ENCODE results near the gene MYO19.

Gene MYO19

GRCh38 chr17:36534840-36535668 lies at the start of gene MYO19, which contains the start of gene PIGW:
Gene MYO19, minus strand, starts transcription at chr17:36534868. Its CDS starts 2,330 bp downstream, at chr17:36532538.
Gene PIGW, plus strand, starts transcription at chr17:36534987. Its CDS starts 2,115 bp downstream, at chr17:36537102.
- DNase-seq (ENCODE audit: low spot score): peak; percentile 80

GRCh38 chr17:36583787-36584186 lies 49.1 kb upstream of the MYO19 start:
- no peak for DNase-seq (ENCODE audit: low spot score)

DNA sequence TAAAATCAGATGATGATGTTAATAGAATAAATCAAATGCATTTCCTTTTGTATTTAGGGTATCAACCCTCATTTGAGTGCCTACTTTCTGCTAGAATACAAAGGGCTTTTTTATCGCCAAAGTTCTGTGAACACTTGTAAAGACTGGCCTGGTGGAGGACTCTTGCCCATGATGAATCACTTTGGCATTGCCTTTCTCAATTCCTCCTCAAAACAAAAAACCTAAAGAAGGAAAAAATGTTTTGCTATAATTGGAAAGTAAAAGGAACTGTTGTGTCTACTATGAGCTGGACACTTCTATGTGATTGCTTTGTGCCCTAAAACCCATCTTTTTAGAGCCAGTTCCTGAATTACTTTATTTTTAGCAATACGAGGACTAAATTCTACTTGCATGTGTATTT lies 44.0 kb upstream of the MYO19 start:
- DNase-seq (ENCODE audit: low spot score): no peak

DNA sequence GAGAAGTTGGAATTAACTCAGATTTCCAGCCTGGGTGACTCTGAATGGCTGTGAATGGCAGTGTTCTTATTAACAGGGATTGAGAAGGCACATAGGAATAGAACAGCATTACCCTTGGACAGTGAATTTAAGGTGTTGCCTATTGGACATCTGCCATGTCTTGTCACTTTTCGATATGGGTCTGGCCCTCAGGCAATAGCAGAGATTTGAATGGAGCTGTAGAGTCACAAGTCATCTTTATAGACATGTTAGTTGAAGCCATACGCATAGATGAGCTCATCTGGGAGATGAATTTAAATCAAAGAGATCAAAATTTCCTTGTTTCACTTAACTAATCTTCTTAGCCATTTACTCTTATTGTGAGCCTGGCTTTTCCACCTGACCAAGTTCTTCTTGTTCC lies 42.1 kb upstream of the MYO19 start:
- no peak for DNase-seq (ENCODE audit: low spot score)

- no peak for DNase-seq (ENCODE audit: low spot score)
Measured at GRCh38 chr17:36575028-36575427, 40.4 kb upstream of the MYO19 start.

GRCh38 chr17:36566081-36566480 lies 31.4 kb upstream of the MYO19 start:
- no peak for DNase-seq (ENCODE audit: low spot score)

DNA sequence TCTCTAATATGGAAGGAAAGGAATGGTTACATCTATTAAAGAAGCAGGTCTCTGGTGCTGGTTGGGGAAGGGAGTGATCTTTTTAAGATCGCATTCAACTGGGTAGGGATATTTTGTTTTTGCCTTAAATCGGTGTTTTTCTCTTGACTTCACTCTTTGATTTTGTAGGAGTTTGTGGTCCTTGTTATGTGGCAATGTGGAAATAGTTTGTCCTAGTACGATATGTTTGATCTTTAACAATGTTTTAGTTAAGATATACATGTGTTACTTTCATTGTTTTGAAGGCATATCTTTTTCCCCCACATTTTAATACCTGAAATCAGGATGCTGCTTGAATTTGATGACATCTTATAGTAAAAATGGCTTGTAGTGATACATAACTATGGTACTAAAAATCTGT lies 18.8 kb upstream of the MYO19 start:
- DNase-seq (ENCODE audit: low spot score): no peak

- DNase-seq (ENCODE audit: low spot score): no peak
Measured at GRCh38 chr17:36550491-36551417, 16.1 kb upstream of the MYO19 start.

- no peak for DNase-seq (ENCODE audit: low spot score)
Measured at GRCh38 chr17:36547776-36548175, 13.1 kb upstream of the MYO19 start.

- no peak for DNase-seq (ENCODE audit: low spot score)
Measured at GRCh38 chr17:36546418-36547093, 11.9 kb upstream of the MYO19 start.

GRCh38 chr17:36545465-36546417 lies 11.1 kb upstream of the MYO19 start:
- peak; percentile 96 for DNase-seq (ENCODE audit: low spot score)

GRCh38 chr17:36545077-36545464 lies 10.4 kb upstream of the MYO19 start:
- peak; percentile 61 for DNase-seq (ENCODE audit: low spot score)

GRCh38 chr17:36544307-36545076 lies 9.8 kb upstream of the MYO19 start, which contains the start of gene GGNBP2:
Gene GGNBP2, plus strand, starts transcription at chr17:36544919. Its CDS starts 806 bp downstream, at chr17:36545725.
- peak; percentile 79 for DNase-seq (ENCODE audit: low spot score)

DNA sequence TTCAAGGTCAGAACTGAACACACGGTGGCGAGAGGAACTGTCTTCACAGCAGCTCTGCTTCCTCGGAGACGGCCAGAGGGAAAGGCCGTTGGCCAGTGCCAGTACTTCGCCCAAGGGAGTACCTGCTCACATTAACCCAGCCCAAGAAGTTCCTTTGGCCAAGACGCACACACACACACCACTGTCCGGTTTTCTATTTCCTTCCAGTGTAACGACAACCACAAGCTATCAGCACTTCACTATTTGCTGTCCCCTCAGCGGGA lies 9.3 kb upstream of the MYO19 start:
- DNase-seq (ENCODE audit: low spot score): peak; percentile 11

DNA sequence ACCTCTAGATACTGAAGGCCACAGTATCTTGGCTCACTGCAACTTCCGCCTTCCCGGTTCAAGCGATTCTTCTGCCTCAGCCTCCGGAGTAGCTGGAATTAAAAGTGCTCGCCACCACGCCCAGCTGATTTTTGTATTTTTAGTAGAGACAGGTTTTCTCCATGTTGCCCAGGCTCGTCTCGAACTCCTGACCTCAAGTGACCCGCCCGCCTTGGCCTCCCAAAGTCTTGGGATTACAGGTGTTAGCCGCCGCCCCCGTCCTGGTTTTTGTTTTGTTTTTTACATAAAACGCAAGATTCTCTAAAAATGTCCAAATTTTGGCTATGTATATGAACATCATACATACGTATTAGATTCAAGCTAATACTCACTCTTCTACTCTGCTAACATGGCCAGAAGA lies 8.1 kb upstream of the MYO19 start:
- no peak for DNase-seq (ENCODE audit: low spot score)

DNA sequence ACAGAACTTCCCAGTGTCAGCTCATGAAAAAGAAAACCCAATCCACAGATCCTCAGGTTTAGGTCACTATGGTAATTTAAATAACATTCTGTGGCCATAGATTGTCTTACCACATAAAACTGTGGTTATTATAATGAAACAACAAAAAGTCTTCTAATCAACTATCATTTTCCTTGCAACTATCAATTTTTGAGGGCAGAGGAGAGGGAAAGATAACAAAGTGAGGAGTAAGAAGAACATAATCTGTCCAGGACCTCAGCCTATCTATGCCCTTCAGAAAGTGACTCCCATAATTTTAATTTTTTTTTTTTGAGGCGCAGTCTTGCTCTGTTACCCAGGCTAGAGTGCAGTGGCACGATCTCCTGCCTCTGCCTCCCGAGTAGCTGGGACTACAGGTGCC lies 6.0 kb upstream of the MYO19 start:
- DNase-seq (ENCODE audit: low spot score): no peak

DNA sequence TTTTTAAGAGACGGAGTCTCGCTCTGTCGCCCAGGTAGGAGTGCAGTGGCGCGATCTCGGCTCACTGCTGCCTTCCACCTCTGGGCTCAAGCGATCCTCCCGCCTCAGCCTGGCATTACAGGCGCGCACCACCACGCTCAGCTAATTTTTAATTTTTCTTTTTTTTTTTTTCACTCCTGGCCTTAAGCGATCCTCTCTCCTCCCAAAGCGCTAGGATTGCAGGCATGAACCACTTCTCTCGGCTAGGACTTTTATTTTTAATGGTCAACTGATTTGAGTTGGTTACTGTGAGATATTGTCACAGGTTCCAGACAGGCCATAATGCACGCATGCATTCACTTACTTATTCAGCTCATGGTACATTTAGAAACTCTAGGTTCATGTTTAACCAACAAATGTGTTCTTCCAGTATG lies 1.0 kb upstream of the MYO19 start:
- DNase-seq (ENCODE audit: low spot score): no peak

- peak; percentile 71 for DNase-seq (ENCODE audit: low spot score)
Measured at GRCh38 chr17:36533935-36534839, 481 bp downstream of the MYO19 start.

GRCh38 chr17:36532435-36532975 lies 2.2 kb downstream of the MYO19 start:
- no peak for DNase-seq (ENCODE audit: low spot score)
